GM10248 (cell line): ENCODE data around the gene EGFR.
A peak's percentile ranks its signal among the peaks of the same experiment; 100 is the strongest.

ENCODE experiments used
- CTCF ChIA-PET: fragments of 300-600 bp; sonication (Branson Sonifier 250); formaldehyde crosslinking; extraction: SDS; loops from one replicate; lab custom pipeline; 2021; ENCODE audit warnings: antibody characterized with exemption; lab: Yijun Ruan, JAX
- POLR2A ChIA-PET: fragments of 350-650 bp; sonication (Branson Sonifier 250); formaldehyde crosslinking; extraction: SDS; loops from one replicate; lab custom pipeline; 2020; ENCODE audit warnings: antibody characterized with exemption; lab: Yijun Ruan, JAX
- DNase-seq: peaks from one replicate; pipeline ENCODE4 v3.0.0; 2012; ENCODE audit errors: extremely low spot score
- CTCF ChIP-seq: IDR thresholded peaks from 2 replicates; pipeline ENCODE4 v1.5.1; 2012; ENCODE audit warnings: mild to moderate bottlenecking, low read depth; ENCODE audit errors: extremely low read depth, missing control alignments, control extremely low read depth

EGFR gene

GRCh38 chr7:55073051-55073511, 54.3 kb downstream of the EGFR start:
- ChIA-PET POLR2A (no interaction called here), CTCF (no interaction called here)
- peak; percentile 59 for DNase-seq

DNA sequence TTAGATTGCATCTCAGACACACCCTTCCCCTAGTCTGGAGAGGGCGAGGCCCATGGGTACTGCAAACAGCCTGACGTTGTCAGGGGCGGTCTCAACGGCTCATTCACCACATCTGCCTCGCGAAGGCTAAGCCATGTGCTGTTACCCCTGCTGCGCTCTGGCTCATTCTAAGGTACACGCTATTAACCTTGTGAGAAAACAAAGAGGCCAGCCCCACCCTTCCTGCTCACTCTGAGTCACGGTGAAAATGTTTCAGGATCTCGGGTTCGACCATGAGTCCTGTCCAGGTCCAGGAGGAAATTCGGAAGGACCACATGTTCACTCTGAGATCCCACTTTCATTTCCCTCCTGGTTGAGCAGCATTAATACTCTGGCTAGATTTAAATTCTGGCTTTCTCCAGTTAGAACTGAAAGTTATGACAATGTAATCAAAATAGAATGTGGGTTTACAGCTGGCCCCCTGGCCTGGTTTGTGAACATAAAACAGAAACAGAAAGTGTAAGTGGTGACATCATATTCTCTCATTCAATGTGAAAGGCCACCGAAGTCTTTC, 55.2 kb downstream of the EGFR start:
- peak; percentile 70 for DNase-seq
- ChIA-PET CTCF (no interaction called here), POLR2A (no interaction called here)
- no peak for TF ChIP-seq CTCF

More at GRCh38 chr7:55073051-55073511, 54.3 kb downstream of the EGFR start:
- no peak for TF ChIP-seq CTCF

DNA sequence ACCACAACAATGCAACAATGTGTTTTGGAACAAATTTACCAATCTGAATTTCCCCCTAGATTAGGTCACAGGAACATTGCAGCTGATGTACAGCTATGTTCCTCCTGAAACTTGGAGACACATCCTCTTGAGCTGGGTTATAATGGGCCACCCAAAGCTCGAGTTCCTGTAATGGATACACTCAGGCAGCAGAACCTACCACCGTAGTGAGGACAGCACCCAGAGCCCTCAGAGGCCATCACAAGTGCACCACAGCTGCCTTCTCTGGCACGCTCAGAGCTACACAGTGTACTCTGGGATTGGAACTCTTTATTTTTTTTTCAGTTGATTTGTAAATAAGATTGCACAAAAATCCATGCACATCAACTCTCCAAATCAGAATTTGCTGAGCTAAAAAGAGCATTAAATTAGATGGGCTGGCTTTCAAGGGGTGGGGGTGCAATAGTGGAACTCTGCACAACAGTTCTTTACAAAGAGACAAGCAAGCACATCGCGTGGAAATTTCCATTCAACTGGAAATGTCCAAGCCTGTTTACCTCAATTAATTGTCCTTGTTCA, 56.7 kb downstream of the EGFR start:
- POLR2A ChIA-PET, result no interaction called here
- TF ChIP-seq CTCF, result no peak
- DNase-seq, result no peak
- CTCF ChIA-PET, result interaction anchor here (0.8 to 1.3 kb wide), 6 partner anchors 9 to 179 kb away, joined by 3 to 10 read pairs (median 4); no protein-coding TSS in a partner anchor

- ChIA-PET CTCF (interaction anchor here (1.2 kb wide), 1 partner anchor 8 kb away, joined by 3 read pairs; no protein-coding TSS in a partner anchor), POLR2A (no interaction called here)
- no peak for DNase-seq
- no peak for TF ChIP-seq CTCF
These were observed 59.0 kb downstream of the EGFR start for GRCh38 chr7:55077561-55078410.

- TF ChIP-seq CTCF, result no peak
- DNase-seq, result peak; percentile 49
- ChIA-PET POLR2A (no interaction called here), CTCF (interaction anchor here (1.2 kb wide), 1 partner anchor 8 kb away, joined by 3 read pairs; no protein-coding TSS in a partner anchor)
These were observed 59.9 kb downstream of the EGFR start for GRCh38 chr7:55078465-55079372.

DNA sequence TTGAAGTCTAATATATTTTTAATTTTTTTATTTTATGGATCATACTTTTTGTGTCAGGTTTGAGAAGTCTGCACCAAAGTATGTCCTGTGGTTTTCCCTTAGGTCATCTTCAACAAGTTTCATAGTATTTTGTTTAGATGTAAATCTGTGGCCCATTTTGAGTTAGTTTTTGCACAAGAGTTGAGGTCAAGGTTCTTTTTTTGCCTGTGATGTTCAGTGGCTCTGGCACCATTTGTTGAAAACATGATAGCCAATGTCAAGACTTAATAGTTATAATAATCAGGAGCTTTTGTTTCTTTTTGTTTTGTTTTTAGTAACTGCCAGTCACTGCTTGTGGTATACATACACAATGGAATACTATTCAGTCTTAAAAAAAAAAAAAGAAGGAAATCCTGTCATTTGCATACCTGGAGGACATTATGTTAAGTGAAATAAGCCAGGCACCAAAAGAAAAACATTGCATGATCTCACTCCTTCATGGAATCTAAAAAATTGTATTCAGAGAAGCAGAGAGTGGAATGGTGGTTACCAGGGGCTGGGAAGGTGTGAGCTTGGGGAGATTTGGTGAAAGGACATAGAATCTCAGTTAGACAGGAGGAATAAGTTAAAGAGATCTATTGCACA, 61.3 kb downstream of the EGFR start:
- CTCF ChIA-PET, result interaction anchor here (1.5 kb wide), 1 partner anchor 15 kb away, joined by 3 read pairs; no protein-coding TSS in a partner anchor
- no peak for DNase-seq
- TF ChIP-seq CTCF, result no peak
- POLR2A ChIA-PET, result no interaction called here
